ENCODE results near the gene NGRN.
"Not testable (repeated sequence)": the region's sequence is repeated elsewhere in the genome, so short reads cannot be mapped to it uniquely, and the experiment has no call there.

NGRN gene

GRCh38 chr15:90294601-90295269, 29.3 kb downstream of the NGRN start:
- Histone ChIP-seq H2AFZ (no peak overlapping the region), H3K27ac (no peak overlapping the region), H3K4me2 (ENCODE audit: low read length) (no peak overlapping the region), H3K9ac (no peak overlapping the region), H3K36me3 (ENCODE audit: control insufficient read depth, insufficient read depth, low read length) (no peaks in the 10 kb centered on the region), H3K9me3 (ENCODE audit: control insufficient read depth, low read length) (no peaks in the 10 kb centered on the region), H3K4me1 (peaks cover 4% of the 10 kb centered on the region), H3K4me3 (ENCODE audit: low read depth, low read length) (no peak overlapping the region), H3K79me2 (no peaks in the 10 kb centered on the region), H3K27me3 (ENCODE audit: control insufficient read depth, insufficient read depth, low read length) (no peaks in the 10 kb centered on the region)
- TF ChIP-seq CTCF (IDR thresholded peaks at IDR 0.05) = no peak

GRCh38 chr15:90295270-90295648, 29.8 kb downstream of the NGRN start:
- no peaks in the 10 kb centered on the region for H3K79me2 ChIP-seq
- H3K27ac ChIP-seq = no peak overlapping the region
- no peak overlapping the region for H2AFZ ChIP-seq
- no peaks in the 10 kb centered on the region for H3K9me3 ChIP-seq (ENCODE audit: control insufficient read depth, low read length)
- peaks cover 4% of the 10 kb centered on the region for H3K4me1 ChIP-seq
- H3K4me3 ChIP-seq (ENCODE audit: low read depth, low read length) = no peak overlapping the region
- H3K4me2 ChIP-seq (ENCODE audit: low read length) = no peak overlapping the region
- no peaks in the 10 kb centered on the region for H3K27me3 ChIP-seq (ENCODE audit: control insufficient read depth, insufficient read depth, low read length)
- no peak for TF ChIP-seq CTCF (IDR thresholded peaks at IDR 0.05)
- no peak overlapping the region for H3K9ac ChIP-seq
- no peaks in the 10 kb centered on the region for H3K36me3 ChIP-seq (ENCODE audit: control insufficient read depth, insufficient read depth, low read length)

GRCh38 chr15:90296316-90296884, 30.9 kb downstream of the NGRN start:
- H3K27ac ChIP-seq; H3K79me2 ChIP-seq; H3K36me3 ChIP-seq (ENCODE audit: control insufficient read depth, insufficient read depth, low read length); H2AFZ ChIP-seq; H3K9ac ChIP-seq; H3K4me2 ChIP-seq (ENCODE audit: low read length); H3K9me3 ChIP-seq (ENCODE audit: control insufficient read depth, low read length); H3K4me1 ChIP-seq; H3K4me3 ChIP-seq (ENCODE audit: low read depth, low read length); H3K27me3 ChIP-seq (ENCODE audit: control insufficient read depth, insufficient read depth, low read length): not testable (repeated sequence)

GRCh38 chr15:90297021-90297420, 31.5 kb downstream of the NGRN start:
- no peaks in the 10 kb centered on the region for H3K79me2 ChIP-seq
- peaks cover 4% of the 10 kb centered on the region for H3K4me1 ChIP-seq
- no peaks in the 10 kb centered on the region for H3K36me3 ChIP-seq (ENCODE audit: control insufficient read depth, insufficient read depth, low read length)
- no peak overlapping the region for H3K4me3 ChIP-seq (ENCODE audit: low read depth, low read length)
- no peak overlapping the region for H3K9ac ChIP-seq
- H3K9me3 ChIP-seq (ENCODE audit: control insufficient read depth, low read length) = no peaks in the 10 kb centered on the region
- no peak for TF ChIP-seq CTCF (IDR thresholded peaks at IDR 0.05)
- H3K4me2 ChIP-seq (ENCODE audit: low read length) = no peak overlapping the region
- H3K27me3 ChIP-seq (ENCODE audit: control insufficient read depth, insufficient read depth, low read length) = no peaks in the 10 kb centered on the region
- H3K27ac ChIP-seq = no peak overlapping the region
- H2AFZ ChIP-seq = no peak overlapping the region

GRCh38 chr15:90300541-90300940, 35.1 kb downstream of the NGRN start:
- Histone ChIP-seq H3K4me1 (no peaks in the 10 kb centered on the region), H3K36me3 (ENCODE audit: control insufficient read depth, insufficient read depth, low read length) (no peaks in the 10 kb centered on the region), H3K27me3 (ENCODE audit: control insufficient read depth, insufficient read depth, low read length) (no peaks in the 10 kb centered on the region), H3K79me2 (no peaks in the 10 kb centered on the region), H3K27ac (no peak overlapping the region), H2AFZ (no peak overlapping the region), H3K9ac (no peak overlapping the region), H3K4me3 (ENCODE audit: low read depth, low read length) (no peak overlapping the region), H3K4me2 (ENCODE audit: low read length) (no peak overlapping the region), H3K9me3 (ENCODE audit: control insufficient read depth, low read length) (no peaks in the 10 kb centered on the region)
- no peak for TF ChIP-seq CTCF (IDR thresholded peaks at IDR 0.05)
